IPS-18a (cell line): ENCODE results near the gene REC8.
A peak's percentile ranks its signal among the peaks of the same experiment; 100 is the strongest.
"Not testable (repeated sequence)": the region's sequence is repeated elsewhere in the genome, so short reads cannot be mapped to it uniquely, and the experiment has no call there.

Experiments
- H3K27ac ChIP-seq: one replicate; pipeline ENCODE4 v1.5.1; 2013; ENCODE audit warnings: low read length
- H3K27me3 ChIP-seq: one replicate; pipeline ENCODE4 v1.6.1; 2013; ENCODE audit warnings: mild to moderate bottlenecking, low read length; ENCODE audit not compliant: control insufficient read depth, insufficient read depth
- H3K36me3 ChIP-seq: one replicate; pipeline ENCODE4 v1.6.1; 2013; ENCODE audit warnings: low read depth, low read length; ENCODE audit not compliant: control insufficient read depth
- H3K4me1 ChIP-seq: one replicate; pipeline ENCODE4 v1.6.1; 2013; ENCODE audit warnings: low read depth, low read length; ENCODE audit not compliant: control insufficient read depth
- H3K4me3 ChIP-seq: one replicate; pipeline ENCODE4 v1.5.1; 2013; ENCODE audit warnings: low read length
- H3K9ac ChIP-seq: one replicate; pipeline ENCODE4 v1.6.1; 2013; ENCODE audit warnings: mild to moderate bottlenecking, low read length, moderate library complexity
- H3K9me3 ChIP-seq: one replicate; pipeline ENCODE4 v1.6.1; 2013; ENCODE audit warnings: low read depth, low read length; ENCODE audit not compliant: control insufficient read depth

The REC8 gene

GRCh38 chr14:24203249-24203886 lies 31.5 kb downstream of the REC8 start:
- H3K27me3 ChIP-seq, H3K4me1 ChIP-seq, H3K9me3 ChIP-seq: not testable (repeated sequence)
- peak overlapping the region; percentile 37 for H3K4me3 ChIP-seq
- peak overlapping the region; percentile 67 for H3K27ac ChIP-seq
- peaks cover 31% of the 10 kb centered on the region for H3K36me3 ChIP-seq
- H3K9ac ChIP-seq = peak overlapping the region; percentile 9

GRCh38 chr14:24204163-24205146 lies 32.6 kb downstream of the REC8 start:
- H3K9me3 ChIP-seq = no peaks in the 10 kb centered on the region
- H3K36me3 ChIP-seq = peaks cover 38% of the 10 kb centered on the region
- peaks cover 6% of the 10 kb centered on the region for H3K4me1 ChIP-seq
- no peak overlapping the region for H3K27ac ChIP-seq
- H3K27me3 ChIP-seq = no peaks in the 10 kb centered on the region
- no peak overlapping the region for H3K9ac ChIP-seq
- H3K4me3 ChIP-seq = no peak overlapping the region

GRCh38 chr14:24206260-24207103 lies 34.6 kb downstream of the REC8 start:
- H3K27me3 ChIP-seq = no peaks in the 10 kb centered on the region
- no peak overlapping the region for H3K9ac ChIP-seq
- peaks cover 6% of the 10 kb centered on the region for H3K4me1 ChIP-seq
- H3K36me3 ChIP-seq = peaks cover 56% of the 10 kb centered on the region
- no peaks in the 10 kb centered on the region for H3K9me3 ChIP-seq
- no peak overlapping the region for H3K4me3 ChIP-seq
- no peak overlapping the region for H3K27ac ChIP-seq

GRCh38 chr14:24207104-24207551 lies 35.2 kb downstream of the REC8 start:
- H3K4me3 ChIP-seq = no peak overlapping the region
- H3K27me3 ChIP-seq = no peaks in the 10 kb centered on the region
- no peaks in the 10 kb centered on the region for H3K9me3 ChIP-seq
- no peak overlapping the region for H3K9ac ChIP-seq
- H3K4me1 ChIP-seq = peaks cover 6% of the 10 kb centered on the region
- peaks cover 59% of the 10 kb centered on the region for H3K36me3 ChIP-seq
- no peak overlapping the region for H3K27ac ChIP-seq

- H3K9ac ChIP-seq = no peak overlapping the region
- no peaks in the 10 kb centered on the region for H3K9me3 ChIP-seq
- no peak overlapping the region for H3K27ac ChIP-seq
- no peaks in the 10 kb centered on the region for H3K27me3 ChIP-seq
- H3K4me1 ChIP-seq = peaks cover 6% of the 10 kb centered on the region
- H3K36me3 ChIP-seq = peaks cover 59% of the 10 kb centered on the region
- H3K4me3 ChIP-seq = no peak overlapping the region
Observed at GRCh38 chr14:24207625-24208024, 35.7 kb downstream of the REC8 start.

GRCh38 chr14:24211311-24211710 lies 39.4 kb downstream of the REC8 start:
- H3K27me3 ChIP-seq = no peaks in the 10 kb centered on the region
- no peak overlapping the region for H3K4me3 ChIP-seq
- H3K9ac ChIP-seq = no peak overlapping the region
- no peaks in the 10 kb centered on the region for H3K9me3 ChIP-seq
- peaks cover 5% of the 10 kb centered on the region for H3K4me1 ChIP-seq
- no peak overlapping the region for H3K27ac ChIP-seq
- H3K36me3 ChIP-seq = peaks cover 53% of the 10 kb centered on the region

- H3K4me1 ChIP-seq = peaks cover 5% of the 10 kb centered on the region
Observed at GRCh38 chr14:24212924-24213865, 41.3 kb downstream of the REC8 start, which contains the start of gene CHMP4A. Gene CHMP4A, minus strand, starts transcription at chr14:24213488. Its CDS starts 49 bp downstream, at chr14:24213439.

GRCh38 chr14:24213866-24214662 lies 42.2 kb downstream of the REC8 start:
- Histone ChIP-seq H3K27me3 (no peaks in the 10 kb centered on the region), H3K36me3 (peaks cover 31% of the 10 kb centered on the region), H3K4me3 (peak overlapping the region; percentile 92), H3K9me3 (no peaks in the 10 kb centered on the region), H3K9ac (peak overlapping the region; percentile 95), H3K27ac (peak overlapping the region; percentile 75), H3K4me1 (peaks cover 5% of the 10 kb centered on the region)

More at GRCh38 chr14:24212924-24213865, 41.3 kb downstream of the REC8 start, which contains the start of gene CHMP4A:
- H3K27ac ChIP-seq = peak within 1 kb of the TSS; percentile 94
- H3K4me3 ChIP-seq = peak within 1 kb of the TSS; percentile 92
- H3K36me3 ChIP-seq = peaks cover 35% of the 10 kb centered on the region
- no peaks in the 10 kb centered on the region for H3K27me3 ChIP-seq
- H3K9me3 ChIP-seq = no peaks in the 10 kb centered on the region
- peak within 1 kb of the TSS; percentile 95 for H3K9ac ChIP-seq

- H3K9me3 ChIP-seq = no peaks in the 10 kb centered on the region
- H3K4me3 ChIP-seq = peak within 1 kb of the TSS; percentile 79
- H3K36me3 ChIP-seq = peaks cover 15% of the 10 kb centered on the region
- H3K27ac ChIP-seq = peak within 1 kb of the TSS; percentile 55
- peak within 1 kb of the TSS; percentile 79 for H3K9ac ChIP-seq
- H3K4me1 ChIP-seq = peaks cover 5% of the 10 kb centered on the region
- H3K27me3 ChIP-seq = no peaks in the 10 kb centered on the region
Observed at GRCh38 chr14:24215495-24216344, 43.8 kb downstream of the REC8 start, which contains the start of gene MDP1. Gene MDP1, minus strand, starts transcription at chr14:24216066. Its CDS starts 111 bp downstream, at chr14:24215955.
